Esophagus muscularis mucosa (tissue), 4 donors: ENCODE measurements around the gene TRIM29.

Experiments used
- EP300 ChIP-seq: sonication (generic); formaldehyde crosslinking; IDR thresholded peaks from one replicate; pipeline ENCODE4 v1.6.1; 2017; ENCODE audit warnings: antibody characterized with exemption
- POLR2A ChIP-seq: fragments of 450-650 bp; IDR thresholded peaks from one replicate; pipeline ENCODE4 v1.6.1; 2017; ENCODE audit warnings: antibody characterized with exemption, moderate library complexity, mild to moderate bottlenecking, low read depth
- TF ChIP-seq, protein P1 (sequence below), 3 experiments: fragments of 200-600 bp in 2 of 3; fragments of 450-650 bp in 1 of 3; sonication (generic) in 2 of 3; IDR thresholded peaks; one replicate each; pipeline ENCODE4 v1.5.1; 2017 to 2019; ENCODE audit warnings: antibody characterized with exemption in 3 of 3, mild to moderate bottlenecking in 2 of 3, moderate library complexity in 1 of 3

DNA sequence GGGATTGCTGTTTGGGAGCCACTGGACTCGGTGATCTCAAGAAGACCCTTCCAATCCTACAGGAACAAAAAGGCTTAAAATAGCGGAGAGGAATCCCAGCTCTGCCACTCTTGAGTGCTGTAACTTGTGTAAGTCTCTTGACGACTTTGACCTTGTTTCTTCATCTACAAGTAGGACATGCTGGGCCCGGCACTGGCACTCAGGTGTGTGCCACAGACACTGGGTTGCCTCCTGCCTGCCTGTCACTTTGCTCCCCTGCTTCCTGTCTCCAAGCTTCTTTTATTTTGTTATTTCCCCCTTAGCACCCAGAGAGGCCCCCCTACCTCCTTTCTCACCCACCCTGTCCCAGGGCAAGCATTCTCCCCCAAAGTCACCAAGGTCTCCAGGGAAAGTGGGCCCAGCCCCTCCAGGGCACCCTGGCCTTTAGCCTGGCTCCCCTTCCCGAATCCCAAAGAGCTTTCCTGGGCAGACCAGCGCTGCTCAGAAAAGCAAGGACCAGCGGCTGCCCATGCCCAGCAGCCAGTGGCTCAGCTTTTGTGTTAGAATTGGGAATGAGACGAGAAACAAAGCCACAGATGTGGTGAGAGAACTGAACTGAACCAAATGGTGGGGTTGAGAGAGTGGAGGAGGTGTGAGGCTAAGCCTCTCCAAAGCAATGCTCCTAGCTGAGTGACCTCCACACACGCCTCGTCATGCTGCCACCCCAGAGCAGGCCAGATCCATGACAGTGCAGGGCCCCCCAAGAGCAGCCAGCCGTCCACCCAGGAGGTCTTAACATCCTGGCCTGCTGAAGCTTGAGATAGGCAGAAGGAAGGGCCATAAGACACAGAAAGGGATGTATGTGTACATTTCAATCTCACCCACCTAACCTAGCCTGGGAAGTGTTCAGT is 4.5 kb downstream of the TRIM29 start:
- TF ChIP-seq, protein P1, sequence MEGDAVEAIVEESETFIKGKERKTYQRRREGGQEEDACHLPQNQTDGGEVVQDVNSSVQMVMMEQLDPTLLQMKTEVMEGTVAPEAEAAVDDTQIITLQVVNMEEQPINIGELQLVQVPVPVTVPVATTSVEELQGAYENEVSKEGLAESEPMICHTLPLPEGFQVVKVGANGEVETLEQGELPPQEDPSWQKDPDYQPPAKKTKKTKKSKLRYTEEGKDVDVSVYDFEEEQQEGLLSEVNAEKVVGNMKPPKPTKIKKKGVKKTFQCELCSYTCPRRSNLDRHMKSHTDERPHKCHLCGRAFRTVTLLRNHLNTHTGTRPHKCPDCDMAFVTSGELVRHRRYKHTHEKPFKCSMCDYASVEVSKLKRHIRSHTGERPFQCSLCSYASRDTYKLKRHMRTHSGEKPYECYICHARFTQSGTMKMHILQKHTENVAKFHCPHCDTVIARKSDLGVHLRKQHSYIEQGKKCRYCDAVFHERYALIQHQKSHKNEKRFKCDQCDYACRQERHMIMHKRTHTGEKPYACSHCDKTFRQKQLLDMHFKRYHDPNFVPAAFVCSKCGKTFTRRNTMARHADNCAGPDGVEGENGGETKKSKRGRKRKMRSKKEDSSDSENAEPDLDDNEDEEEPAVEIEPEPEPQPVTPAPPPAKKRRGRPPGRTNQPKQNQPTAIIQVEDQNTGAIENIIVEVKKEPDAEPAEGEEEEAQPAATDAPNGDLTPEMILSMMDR (IDR thresholded peaks at IDR 0.05): no peak
- TF ChIP-seq POLR2A: no peak
- TF ChIP-seq EP300: no peak
